RWPE2 (cell line): ENCODE results near the gene ABCA8.

Source experiments
- ATAC-seq: fragments of 200-7000 bp; cut with Tn5 transposase; 3 replicates; pipeline ENCODE4 v1.9.1; 2021; ENCODE audit warnings: low read depth
- DNase-seq: peaks from one replicate; pipeline ENCODE4 v3.0.0-alpha.2; 2020; ENCODE audit warnings: low spot score
- H3K27ac ChIP-seq: fragments of 450-650 bp; 2 replicates; pipeline ENCODE4 v1.5.1; 2017; ENCODE audit warnings: mild to moderate bottlenecking; ENCODE audit not compliant: poor library complexity, severe bottlenecking
- H3K27me3 ChIP-seq: fragments of 250-450 bp; sonication (Bioruptor Pico); 2 replicates; pipeline ENCODE4 v1.5.1; 2021; ENCODE audit warnings: mild to moderate bottlenecking, moderate library complexity; ENCODE audit not compliant: insufficient read depth, poor library complexity, severe bottlenecking
- H3K36me3 ChIP-seq: fragments of 250-450 bp; sonication (Bioruptor Pico); 2 replicates; pipeline ENCODE4 v1.5.1; 2020; ENCODE audit warnings: low read depth, mild to moderate bottlenecking, moderate library complexity
- H3K4me1 ChIP-seq: fragments of 250-450 bp; sonication (Bioruptor Pico); 2 replicates; pipeline ENCODE4 v1.5.1; 2021; ENCODE audit warnings: mild to moderate bottlenecking, moderate library complexity; ENCODE audit not compliant: insufficient read depth, poor library complexity, severe bottlenecking
- H3K4me3 ChIP-seq: fragments of 250-450 bp; sonication (Bioruptor Pico); 2 replicates; pipeline ENCODE4 v1.5.1; 2021; ENCODE audit warnings: mild to moderate bottlenecking, moderate library complexity; ENCODE audit not compliant: severe bottlenecking
- H3K9me3 ChIP-seq: fragments of 250-450 bp; sonication (Bioruptor Pico); 2 replicates; pipeline ENCODE4 v1.5.1; 2021; ENCODE audit warnings: mild to moderate bottlenecking, moderate library complexity; ENCODE audit not compliant: severe bottlenecking
- CTCF ChIP-seq: fragments of 450-650 bp; IDR thresholded peaks from one replicate; pipeline ENCODE4 v1.5.1; 2017; ENCODE audit warnings: mild to moderate bottlenecking, moderate library complexity; ENCODE audit not compliant: poor library complexity, severe bottlenecking

ABCA8 gene

GRCh38 chr17:68941761-68942160, 13.4 kb downstream of the ABCA8 start:
- Histone ChIP-seq H3K27ac (no peak overlapping the region), H3K4me1 (no peaks in the 10 kb centered on the region), H3K9me3 (no peaks in the 10 kb centered on the region), H3K27me3 (no peaks in the 10 kb centered on the region), H3K4me3 (no peak overlapping the region), H3K36me3 (no peaks in the 10 kb centered on the region)
- ATAC-seq (no peak), DNase-seq (no peak)
- no peak for TF ChIP-seq CTCF

- Histone ChIP-seq H3K27me3 (no peaks in the 10 kb centered on the region), H3K36me3 (no peaks in the 10 kb centered on the region), H3K9me3 (no peaks in the 10 kb centered on the region), H3K4me3 (no peak overlapping the region), H3K27ac (no peak overlapping the region), H3K4me1 (no peaks in the 10 kb centered on the region)
- ATAC-seq (no peak), DNase-seq (no peak)
- no peak for TF ChIP-seq CTCF
Observed at GRCh38 chr17:68939195-68939594, 16.0 kb downstream of the ABCA8 start.

DNA sequence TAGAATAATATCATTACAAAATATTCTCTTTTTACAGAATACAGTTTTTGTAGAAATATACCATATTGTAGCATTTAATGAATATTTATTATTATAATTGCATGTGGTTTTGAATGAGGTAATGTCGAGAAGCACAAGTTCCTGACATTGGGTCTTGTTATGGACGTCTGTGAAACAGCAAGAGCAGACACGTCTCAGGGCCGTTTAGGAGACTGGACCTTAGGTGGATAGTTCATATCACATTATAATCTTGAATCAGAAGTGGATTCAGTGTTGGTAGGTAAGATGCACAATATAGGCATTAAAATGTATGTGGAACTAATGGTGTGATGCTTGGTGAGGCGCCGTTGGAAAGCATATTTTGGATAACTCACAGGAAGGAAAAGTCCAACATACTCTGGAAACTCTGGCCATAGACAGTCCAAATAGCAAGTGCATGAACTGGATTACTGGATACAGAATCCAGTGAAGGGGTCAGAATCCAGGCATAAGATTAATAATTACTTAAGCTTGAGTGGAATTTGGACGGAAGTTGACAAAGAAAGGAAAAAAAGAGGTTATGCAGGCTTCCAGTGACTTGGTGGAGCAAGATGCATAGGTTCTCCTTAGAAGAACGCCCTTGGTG, 17.2 kb downstream of the ABCA8 start:
- H3K4me3 ChIP-seq = no peak overlapping the region
- no peaks in the 10 kb centered on the region for H3K9me3 ChIP-seq
- no peak overlapping the region for H3K27ac ChIP-seq
- H3K27me3 ChIP-seq = no peaks in the 10 kb centered on the region
- H3K4me1 ChIP-seq = no peaks in the 10 kb centered on the region
- no peak for TF ChIP-seq CTCF
- DNase-seq (no peak), ATAC-seq (no peak)
- no peaks in the 10 kb centered on the region for H3K36me3 ChIP-seq

DNA sequence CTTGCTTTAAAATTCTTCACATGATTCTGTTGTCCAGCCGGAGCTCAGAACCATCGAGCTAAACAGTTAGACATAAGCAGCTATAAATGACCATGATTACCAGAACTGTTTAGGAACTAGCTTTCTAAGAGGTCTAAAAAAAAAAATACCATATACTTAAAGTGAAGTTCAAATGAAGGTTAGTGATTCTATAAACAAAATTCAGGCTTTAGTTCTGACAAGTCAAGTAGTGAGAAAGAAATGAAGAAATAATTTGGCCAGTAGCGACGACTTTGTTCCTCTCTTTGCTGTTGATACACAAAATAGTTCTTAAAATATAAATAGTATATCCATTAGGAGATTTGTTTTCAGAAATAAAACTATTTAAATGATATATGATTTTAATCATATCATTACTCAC, 27.7 kb downstream of the ABCA8 start:
- Histone ChIP-seq H3K27ac (no peak overlapping the region), H3K36me3 (no peaks in the 10 kb centered on the region), H3K4me3 (no peak overlapping the region), H3K9me3 (no peaks in the 10 kb centered on the region), H3K4me1 (no peaks in the 10 kb centered on the region), H3K27me3 (no peaks in the 10 kb centered on the region)
- DNase-seq = no peak
- no peak for ATAC-seq
- no peak for TF ChIP-seq CTCF
